Activated T-helper 1 cell treated with Interleukin-2 at 50 U/mL for 16 hours (primary cell): ENCODE data around the gene KIR3DL2.
"Not testable (repeated sequence)": the region's sequence is repeated elsewhere in the genome, so short reads cannot be mapped to it uniquely, and the experiment has no call there.

Experiments
- DNase-seq: peaks from one replicate; pipeline ENCODE4 v3.0.0-alpha.2; 2020; ENCODE audit warnings: low read depth

KIR3DL2 gene

DNA sequence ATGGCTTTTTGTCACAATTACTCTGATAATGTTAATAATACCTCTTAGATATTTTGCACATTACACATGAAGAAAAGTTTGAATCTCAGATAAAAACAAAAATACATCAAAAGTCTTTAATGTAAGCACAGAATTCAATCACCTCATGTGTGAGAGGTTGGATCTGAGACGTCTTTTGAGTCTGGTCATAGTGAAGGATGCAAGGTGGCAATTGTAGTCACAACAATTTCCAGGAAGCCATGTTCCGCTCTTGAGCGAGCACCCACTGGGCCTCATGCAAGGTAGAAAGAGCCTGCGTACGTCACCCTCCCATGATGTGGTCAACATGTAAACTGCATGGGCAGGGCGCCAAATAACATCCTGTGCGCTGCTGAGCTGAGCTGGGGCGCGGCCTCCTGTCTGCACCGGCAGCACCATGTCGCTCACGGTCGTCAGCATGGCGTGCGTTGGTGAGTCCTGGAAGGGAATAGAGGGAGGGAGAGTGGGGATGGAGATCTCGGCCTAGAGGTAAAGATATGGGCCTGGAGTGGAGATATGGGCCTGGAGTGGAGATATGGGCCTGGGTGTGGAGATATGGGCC is at the start of gene KIR3DL2:
KIR3DL2 (plus strand) TSS at position 383 of the 580 bp plus-strand sequence; CDS start at position 416, 33 bp downstream.
- DNase-seq: not testable (repeated sequence)

DNA sequence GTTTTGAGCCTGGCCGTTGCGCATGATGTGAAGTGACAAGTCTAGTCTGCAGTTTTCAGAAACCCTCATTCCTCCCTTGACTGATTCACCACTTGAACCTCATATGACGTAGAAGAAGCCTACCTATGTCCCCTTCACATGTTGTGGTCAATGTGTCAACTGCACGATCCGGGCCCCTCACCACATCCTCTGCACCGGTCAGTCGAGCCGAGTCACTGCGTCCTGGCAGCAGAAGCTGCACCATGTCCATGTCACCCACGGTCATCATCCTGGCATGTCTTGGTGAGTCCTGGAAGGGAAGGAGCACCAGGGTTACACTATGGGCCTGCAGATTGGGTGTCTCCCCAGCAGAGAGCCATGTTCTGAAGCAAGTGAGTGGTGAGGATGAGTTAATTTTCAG is 46.8 kb upstream of the KIR3DL2 start, which contains the start of gene KIR2DL4:
KIR2DL4 (plus strand) TSS at position 201 of the 400 bp plus-strand sequence; CDS start at position 243, 42 bp downstream.
- no peak for DNase-seq

DNA sequence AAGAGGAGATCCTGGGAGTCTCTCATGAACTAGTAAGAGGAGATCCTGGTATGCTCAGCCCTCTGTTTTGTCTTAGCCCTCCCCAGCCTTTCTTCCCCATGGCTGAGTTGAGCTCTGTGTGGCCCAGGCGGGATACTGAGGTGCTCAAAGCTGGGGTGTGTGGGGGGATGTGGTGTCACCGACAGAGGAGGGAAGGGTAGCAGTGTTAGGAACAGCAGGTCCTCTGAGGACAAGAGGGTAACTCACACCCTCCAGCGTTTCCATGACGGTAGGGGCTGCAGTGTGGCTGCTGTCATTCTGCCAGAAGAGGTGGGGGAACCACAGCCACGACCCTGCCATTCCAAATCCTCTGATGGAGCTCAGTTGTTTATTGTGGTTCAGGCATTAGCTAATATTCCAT is 46.1 kb upstream of the KIR3DL2 start:
- DNase-seq: no peak

DNA sequence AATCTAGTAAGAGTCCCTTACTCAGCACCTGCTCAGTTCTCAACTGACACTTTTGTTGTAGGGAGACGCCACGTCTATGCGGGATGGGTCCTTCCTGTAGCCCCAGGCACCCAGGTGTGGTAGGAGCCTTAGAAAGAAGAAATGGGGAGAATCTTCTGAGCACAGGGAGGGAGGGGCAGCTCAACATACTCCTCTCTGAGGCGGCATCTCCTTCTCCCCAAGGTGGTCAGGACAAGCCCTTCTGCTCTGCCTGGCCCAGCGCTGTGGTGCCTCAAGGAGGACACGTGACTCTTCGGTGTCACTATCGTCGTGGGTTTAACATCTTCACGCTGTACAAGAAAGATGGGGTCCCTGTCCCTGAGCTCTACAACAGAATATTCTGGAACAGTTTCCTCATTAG is 45.7 kb upstream of the KIR3DL2 start:
- DNase-seq: no peak

DNA sequence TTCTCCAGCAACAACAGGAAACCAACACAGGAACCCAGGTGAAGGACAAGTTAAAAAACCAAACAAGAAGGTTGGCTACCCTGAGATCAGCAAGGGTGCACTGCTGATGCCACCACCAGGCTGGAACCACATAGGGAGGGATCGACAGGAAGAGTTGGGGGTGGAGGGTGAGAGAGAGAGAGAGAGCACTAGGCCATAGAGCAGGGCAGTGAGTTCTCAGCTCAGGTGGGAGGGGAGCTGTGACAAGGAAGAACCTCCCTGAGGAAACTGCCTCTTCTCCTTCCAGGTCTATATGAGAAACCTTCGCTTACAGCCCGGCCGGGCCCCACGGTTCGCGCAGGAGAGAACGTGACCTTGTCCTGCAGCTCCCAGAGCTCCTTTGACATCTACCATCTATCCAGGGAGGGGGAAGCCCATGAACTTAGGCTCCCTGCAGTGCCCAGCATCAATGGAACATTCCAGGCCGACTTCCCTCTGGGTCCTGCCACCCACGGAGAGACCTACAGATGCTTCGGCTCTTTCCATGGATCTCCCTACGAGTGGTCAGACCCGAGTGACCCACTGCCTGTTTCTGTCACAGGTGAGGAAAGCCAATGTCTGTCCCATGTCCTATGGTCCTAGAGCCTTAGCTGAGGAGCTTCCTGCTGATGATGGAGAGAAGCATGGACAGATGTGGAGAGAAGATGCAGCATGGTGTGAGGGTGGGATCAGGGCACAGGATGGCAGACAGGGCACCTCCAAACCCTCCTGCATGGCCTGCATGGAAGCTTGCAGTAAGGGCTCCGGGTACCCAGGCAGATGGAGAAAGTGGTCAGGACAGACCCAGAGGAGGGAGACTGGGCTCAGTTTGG is 44.4 kb upstream of the KIR3DL2 start:
- no peak for DNase-seq

DNA sequence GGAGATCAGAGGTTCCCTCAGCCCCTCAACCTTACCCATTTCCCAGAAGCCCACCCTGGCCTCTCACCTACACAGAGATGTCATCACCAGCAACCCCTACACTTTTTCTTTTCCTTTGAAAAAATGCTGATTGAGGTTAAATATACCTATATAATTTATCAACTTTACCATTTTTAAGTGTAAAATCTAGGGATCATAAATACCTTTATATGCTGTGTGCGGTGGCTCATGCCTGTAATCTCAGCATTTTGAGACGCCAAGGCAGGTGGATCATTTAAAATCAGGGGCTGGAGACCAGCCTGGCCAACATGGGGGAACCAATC is 43.8 kb upstream of the KIR3DL2 start:
- DNase-seq: no peak

DNA sequence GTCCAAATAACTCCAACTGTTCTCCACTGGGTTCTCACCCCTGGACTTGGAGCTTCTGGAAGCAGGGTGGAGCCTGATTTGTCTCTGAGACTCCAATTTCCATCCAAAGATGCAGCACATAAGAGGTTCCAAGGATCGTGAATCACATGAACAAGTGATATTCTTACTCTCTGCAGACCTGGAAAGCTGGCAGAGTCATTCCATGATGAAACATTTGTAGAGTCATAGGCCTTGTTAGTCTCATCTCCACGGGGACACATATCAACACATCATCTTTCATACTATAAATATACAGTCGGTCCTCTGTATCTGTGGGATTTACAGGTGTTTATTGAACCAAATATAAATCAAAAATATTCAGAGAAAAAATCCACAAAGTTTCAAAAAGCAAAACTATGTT is 35.7 kb upstream of the KIR3DL2 start:
- DNase-seq: not testable (repeated sequence)

DNA sequence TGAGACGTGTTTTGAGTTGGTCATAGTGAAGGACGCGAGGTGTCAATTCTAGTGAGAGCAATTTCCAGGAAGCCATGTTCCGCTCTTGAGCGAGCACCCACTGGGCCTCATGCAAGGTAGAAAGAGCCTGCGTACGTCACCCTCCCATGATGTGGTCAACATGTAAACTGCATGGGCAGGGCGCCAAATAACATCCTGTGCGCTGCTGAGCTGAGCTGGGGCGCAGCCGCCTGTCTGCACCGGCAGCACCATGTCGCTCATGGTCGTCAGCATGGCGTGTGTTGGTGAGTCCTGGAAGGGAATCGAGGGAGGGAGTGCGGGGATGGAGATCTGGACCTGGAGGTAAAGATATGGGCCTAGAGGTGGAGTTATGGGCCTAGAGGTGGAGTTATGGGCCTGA is 34.0 kb upstream of the KIR3DL2 start, which contains the start of gene KIR3DL1:
KIR3DL1 (plus strand) TSS at position 218 of the 400 bp plus-strand sequence.
- DNase-seq: not testable (repeated sequence)

DNA sequence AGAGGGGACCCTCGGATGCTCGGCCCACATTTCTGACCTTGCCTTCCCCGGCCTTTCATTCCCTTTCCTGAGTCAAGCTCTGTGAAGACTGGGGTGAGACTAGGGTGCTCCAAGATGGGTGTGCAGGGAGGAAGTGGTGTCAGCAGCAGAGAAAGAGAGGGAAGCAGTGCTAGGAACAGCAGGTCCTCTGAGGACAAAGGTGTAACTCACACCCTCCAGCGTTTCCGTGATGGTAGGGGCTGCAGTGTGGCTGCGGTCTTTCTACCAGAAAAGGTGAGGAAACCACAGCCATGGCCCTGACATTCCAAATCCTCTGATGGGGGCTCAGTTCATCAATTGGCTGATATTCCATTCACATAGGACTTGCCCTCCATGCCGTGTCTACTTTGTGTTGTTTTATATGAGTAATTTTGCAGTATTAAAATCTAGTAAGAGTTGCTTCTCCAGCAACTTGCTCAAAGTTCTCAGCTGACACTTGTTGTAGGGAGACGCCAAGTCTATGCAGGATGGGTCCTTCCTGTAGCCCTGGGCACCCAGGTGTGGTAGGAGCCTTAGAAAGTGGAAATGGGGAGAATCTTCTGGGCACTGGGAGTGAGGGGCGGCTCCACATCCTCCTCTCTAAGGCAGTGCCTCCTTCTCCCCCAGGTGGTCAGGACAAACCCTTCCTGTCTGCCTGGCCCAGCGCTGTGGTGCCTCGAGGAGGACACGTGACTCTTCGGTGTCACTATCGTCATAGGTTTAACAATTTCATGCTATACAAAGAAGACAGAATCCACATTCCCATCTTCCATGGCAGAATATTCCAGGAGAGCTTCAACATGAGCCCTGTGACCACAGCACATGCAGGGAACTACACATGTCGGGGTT is 32.3 kb upstream of the KIR3DL2 start:
- DNase-seq: no peak

DNA sequence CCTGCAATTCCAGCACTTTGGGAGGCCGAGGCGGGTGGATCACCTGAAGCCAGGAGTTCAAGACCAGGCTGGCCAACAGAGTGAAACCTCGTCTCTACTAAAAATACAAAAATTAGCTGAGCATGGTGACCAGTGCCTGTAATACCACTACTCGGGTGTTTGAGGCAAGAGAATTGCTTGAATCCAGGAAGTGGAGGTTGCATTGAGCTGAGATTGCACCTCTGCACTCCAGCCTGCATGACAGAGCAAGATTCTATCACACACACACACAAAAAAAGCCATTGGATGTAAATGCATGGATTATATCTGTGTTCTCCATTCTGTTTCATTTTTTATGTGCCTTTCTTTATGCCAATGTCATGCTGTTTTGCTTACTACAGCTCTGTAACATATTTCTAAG is 25.8 kb upstream of the KIR3DL2 start:
- not testable (repeated sequence) for DNase-seq

DNA sequence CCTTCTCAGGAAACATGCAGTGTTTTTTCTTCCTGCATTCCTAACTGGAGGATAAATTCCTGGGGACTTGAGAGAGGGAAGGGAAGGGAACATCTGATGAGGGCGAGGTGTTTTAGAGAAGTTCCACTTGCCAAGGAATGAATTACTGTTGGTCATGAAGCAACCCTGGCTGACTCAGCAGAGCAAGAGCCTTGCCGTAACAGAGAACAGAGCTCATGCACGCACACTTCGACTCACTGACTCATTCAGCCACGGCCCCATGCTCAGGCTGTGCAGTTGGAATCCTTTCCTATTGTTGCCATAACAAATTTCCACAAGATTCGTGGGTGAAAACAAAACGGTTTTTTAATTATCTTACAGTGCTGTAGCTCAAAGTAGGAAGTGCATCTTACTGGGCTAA is 24.9 kb upstream of the KIR3DL2 start:
- not testable (repeated sequence) for DNase-seq

DNA sequence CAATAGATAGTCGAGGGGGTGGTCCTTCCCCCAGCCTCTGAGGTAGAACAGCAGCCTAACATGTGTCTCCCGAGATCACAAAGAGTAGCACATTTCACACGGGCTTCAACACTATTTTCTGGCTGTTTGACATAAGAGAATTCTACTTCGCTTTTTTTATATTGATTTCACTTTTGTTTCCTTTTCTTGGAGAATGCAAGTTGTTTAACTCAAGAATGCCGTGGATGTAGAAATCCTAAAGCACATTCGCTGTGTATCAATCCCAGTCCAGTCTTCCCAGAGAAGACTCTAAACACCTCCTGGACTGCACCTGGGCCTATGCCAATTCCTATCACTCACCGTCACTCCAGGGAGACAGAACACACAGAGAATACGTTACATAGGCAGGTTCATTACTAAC is 22.2 kb upstream of the KIR3DL2 start:
- not testable (repeated sequence) for DNase-seq

DNA sequence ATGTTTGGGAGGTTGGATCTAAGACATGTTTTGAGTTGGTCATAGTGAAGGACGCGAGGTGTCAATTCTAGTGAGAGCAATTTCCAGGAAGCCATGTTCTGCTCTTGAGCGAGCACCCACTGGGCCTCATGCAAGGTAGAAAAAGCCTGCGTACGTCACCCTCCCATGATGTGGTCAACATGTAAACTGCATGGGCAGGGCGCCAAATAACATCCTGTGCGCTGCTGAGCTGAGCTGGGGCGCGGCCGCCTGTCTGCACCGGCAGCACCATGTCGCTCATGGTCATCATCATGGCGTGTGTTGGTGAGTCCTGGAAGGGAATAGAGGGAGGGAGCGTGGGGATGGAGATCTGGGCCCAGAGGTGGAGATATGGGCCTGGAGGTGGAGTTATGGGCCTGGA is 17.7 kb upstream of the KIR3DL2 start, which contains the start of gene KIR2DS4:
KIR2DS4 (plus strand) TSS at position 181 of the 400 bp plus-strand sequence.
- not testable (repeated sequence) for DNase-seq

DNA sequence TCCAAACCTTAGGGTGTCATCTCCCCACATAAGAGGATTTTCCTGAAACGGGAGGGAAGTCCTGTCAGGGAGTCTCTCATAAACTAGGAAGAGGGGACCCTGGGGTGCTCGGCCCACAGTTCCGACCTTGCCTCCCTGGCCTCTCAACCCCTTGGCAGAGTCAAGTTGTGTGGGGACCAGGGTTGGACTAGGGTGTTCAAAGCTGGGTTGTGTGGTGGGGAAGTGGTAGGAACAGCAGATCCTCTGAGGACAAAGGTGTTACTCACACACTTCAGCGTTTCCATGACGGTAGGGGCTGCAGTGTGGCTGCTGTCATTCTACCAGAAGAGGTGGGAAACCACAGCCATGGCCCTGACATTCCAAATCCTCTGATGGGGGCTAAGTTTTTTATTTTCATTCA is 15.1 kb upstream of the KIR3DL2 start:
- DNase-seq: not testable (repeated sequence)

DNA sequence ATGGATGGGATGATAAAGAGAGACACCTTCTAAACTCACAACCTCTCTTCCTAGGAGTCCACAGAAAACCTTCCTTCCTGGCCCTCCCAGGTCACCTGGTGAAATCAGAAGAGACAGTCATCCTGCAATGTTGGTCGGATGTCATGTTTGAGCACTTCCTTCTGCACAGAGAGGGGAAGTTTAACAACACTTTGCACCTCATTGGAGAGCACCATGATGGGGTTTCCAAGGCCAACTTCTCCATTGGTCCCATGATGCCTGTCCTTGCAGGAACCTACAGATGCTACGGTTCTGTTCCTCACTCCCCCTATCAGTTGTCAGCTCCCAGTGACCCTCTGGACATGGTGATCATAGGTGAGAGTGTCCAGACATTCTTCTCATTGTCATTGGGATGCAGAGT is 12.7 kb upstream of the KIR3DL2 start:
- DNase-seq: not testable (repeated sequence)

DNA sequence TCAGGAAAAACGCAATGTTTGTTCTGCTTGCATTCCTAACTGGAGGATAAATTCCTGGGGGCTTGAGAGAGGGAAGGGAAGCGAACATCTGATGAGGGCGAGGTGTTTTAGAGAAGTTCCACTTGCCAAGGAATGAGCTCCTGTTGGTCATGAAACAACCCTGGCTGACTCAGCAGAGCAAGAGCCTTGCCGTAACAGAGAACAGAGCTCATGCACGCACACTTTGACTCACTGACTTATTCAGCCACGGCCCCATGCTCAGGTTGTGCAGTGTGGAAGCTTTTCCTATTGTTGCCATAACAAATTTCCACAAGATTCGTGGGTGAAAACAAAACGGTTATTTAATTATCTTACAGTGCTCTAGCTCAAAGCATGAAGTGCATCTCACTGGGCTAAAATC is 7.1 kb upstream of the KIR3DL2 start:
- not testable (repeated sequence) for DNase-seq

DNA sequence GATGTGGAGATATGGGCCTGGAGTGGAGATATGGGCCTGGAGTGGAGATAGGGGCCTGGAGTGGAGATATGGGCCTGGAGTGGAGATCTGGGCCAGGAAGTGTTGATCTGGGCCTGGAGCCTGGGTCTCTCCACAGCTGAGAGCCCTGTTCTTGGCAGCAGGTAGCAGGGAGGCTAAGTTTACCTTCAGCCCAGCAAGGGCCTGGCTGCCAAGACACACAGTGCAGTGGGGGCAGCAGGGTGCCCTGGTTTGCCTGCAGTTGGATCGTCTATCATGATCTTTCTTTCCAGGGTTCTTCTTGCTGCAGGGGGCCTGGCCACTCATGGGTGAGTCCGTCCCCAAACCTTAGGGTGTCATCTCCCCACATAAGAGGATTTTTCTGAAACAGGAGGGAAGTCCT is 687 bp downstream of the KIR3DL2 start:
- no peak for DNase-seq

DNA sequence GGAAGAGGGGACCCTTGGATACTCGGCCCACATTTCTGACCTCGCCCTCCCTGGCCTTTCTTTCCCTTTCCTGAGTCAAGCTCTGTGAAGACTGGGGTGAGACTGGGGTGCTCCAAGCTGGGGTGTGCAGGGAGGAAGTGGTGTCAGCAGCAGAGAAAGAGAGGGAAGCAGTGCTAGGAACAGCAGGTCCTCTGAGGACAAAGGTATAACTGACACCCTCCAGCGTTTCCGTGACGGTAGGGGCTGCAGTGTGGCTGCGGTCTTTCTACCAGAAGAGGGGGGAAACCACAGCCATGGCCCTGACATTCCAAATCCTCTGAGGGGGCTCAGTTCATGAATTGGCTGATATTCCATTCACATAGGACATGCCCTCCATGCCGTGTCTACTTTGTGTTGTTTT is 1.1 kb downstream of the KIR3DL2 start:
- DNase-seq: no peak

DNA sequence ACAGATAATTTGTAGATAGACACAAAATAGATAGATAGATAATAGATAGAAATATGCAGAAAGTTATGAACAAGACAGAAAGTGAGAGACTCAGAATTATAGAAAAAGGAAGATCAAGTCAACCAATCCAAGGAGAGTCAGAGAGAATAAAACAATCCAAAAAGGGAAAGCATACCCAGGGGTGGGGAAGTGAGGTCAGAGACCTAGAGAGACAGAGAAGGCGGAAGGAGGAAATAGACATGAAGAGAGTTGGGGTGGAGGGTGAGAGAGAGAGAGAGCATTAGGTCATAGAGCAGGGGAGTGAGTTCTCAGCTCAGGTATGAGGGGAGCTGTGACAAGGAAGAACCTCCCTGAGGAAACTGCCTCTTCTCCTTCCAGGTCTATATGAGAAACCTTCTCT is 5.0 kb downstream of the KIR3DL2 start:
- not testable (repeated sequence) for DNase-seq

DNA sequence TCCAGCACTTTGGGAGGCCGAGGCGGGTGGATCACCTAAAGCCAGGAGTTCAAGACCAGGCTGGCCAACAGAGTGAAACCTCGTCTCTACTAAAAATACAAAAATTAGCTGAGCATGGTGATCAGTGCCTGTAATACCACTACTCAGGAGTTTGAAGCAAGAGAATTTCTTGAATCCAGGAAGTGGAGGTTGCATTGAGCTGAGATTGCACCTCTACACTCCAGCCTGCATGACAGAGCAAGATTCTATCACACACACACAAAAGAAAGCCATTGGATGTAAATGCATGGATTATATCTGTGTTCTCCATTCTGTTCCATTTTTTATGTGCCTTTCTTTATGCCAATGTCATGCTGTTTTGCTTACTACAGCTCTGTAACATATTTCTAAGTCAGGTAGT is 8.2 kb downstream of the KIR3DL2 start:
- not testable (repeated sequence) for DNase-seq

DNA sequence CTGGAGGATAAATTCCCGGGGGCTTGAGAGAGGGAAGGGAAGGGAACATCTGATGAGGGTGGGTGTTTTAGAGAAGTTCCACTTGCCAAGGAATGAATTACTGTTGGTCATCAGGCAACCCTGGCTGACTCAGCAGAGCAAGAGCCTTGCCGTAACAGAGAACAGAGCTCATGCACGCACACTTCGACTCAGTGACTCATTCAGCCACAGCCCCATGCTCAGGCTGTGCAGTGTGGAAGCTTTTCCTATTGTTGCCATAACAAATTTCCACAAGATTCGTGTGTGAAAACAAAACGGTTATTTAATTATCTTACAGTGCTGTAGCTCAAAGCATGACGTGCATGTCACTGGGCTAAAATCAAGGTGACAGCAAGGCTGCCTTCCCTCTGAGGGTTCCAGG is 9.2 kb downstream of the KIR3DL2 start:
- not testable (repeated sequence) for DNase-seq

DNA sequence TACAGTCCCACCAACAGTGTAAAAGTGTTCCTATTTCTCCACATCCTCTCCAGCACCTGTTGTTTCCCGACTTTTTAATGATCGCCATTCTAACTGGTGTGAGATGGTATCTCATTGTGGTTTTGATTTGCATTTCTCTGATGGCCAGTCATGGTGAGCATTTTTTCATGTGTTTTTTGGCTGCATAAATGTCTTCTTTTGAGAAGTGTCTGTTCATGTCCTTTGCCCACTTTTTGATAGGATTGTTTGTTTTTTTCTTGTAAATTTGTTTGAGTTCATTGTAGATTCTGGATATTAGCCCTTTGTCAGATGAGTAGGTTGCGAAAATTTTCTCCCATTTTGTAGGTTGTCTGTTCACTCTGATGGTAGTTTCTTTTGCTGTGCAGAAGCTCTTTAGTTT is 13.2 kb downstream of the KIR3DL2 start:
- DNase-seq: not testable (repeated sequence)
